ENCODE measurements around the gene RNPEP. TPM values are rescaled to one million over a fixed set of nuclear protein-coding genes. Genes with fewer than 3 reads are reported as not detected.

Gene RNPEP
- total and polyA plus RNA-seq, 2 of the 8 experiments (the other 6 are each of a cell fraction or from before 2014, with no cell fraction given), result 34.1 to 51.1 TPM

GRCh38 chr1:201949491-201949890, 33.0 kb upstream of the RNPEP start (continued):
- TF ChIP-seq CHD7 (IDR thresholded peaks at IDR 0.05; ENCODE audit: insufficient replicate concordance, low read length) (no peak), POLR2A (IDR thresholded peaks at IDR 0.05; ENCODE audit: control extremely low read depth in 1 of 2, low read depth in 2 of 2, low read length in 2 of 2) (no peak), CHD2 (IDR thresholded peaks at IDR 0.05; ENCODE audit: low read length) (no peak), SIX5 (IDR thresholded peaks at IDR 0.05; ENCODE audit: low read depth, low read length) (no peak), KDM1A (IDR thresholded peaks at IDR 0.05; ENCODE audit: borderline replicate concordance, low read length) (no peak), CTBP2 (IDR thresholded peaks at IDR 0.05; ENCODE audit: borderline replicate concordance, insufficient read depth, insufficient read length, low read length) (no peak), RBBP5 (IDR thresholded peaks at IDR 0.05; ENCODE audit: borderline replicate concordance, low read depth, low read length) (no peak), PHF8 (conservative IDR thresholded peaks at IDR 0.05; ENCODE audit: low read depth, low read length) (no peak), SP2 (IDR thresholded peaks at IDR 0.05; ENCODE audit: low read length) (no peak), BACH1 (IDR thresholded peaks at IDR 0.05; ENCODE audit: low read length) (no peak), SP1 (IDR thresholded peaks at IDR 0.05; ENCODE audit: low read depth, low read length) (no peak)
